B cell (primary cell): Measurements from ENCODE around the gene TEKT2.

Experiments used
- CTCF ChIP-seq: fragments of 200-600 bp; IDR thresholded peaks from one replicate; pipeline ENCODE4 v1.8.0; 2022; ENCODE audit warnings: antibody characterized with exemption, mild to moderate bottlenecking
- EZH2 ChIP-seq: IDR thresholded peaks from 2 replicates; pipeline ENCODE4 v1.6.1; 2012; ENCODE audit warnings: borderline replicate concordance, low read depth, mild to moderate bottlenecking, moderate library complexity, low read length; ENCODE audit not compliant: insufficient read depth, poor library complexity, severe bottlenecking

- no peak for TF ChIP-seq CTCF
- no peak for TF ChIP-seq EZH2
These were observed 5.7 kb downstream of the TEKT2 start for GRCh38 chr1:36089393-36090121.
